Uterus (tissue), 4 donors: Measurements from ENCODE around the gene HHIPL1. TPM values are rescaled to one million over a fixed set of nuclear protein-coding genes. Genes with fewer than 3 reads are reported as not detected.
A peak's percentile ranks its signal among the peaks of the same experiment; 100 is the strongest.

Experiments
- DNase-seq, 2 donors: peaks; one replicate each; pipeline ENCODE4 v3.0.0-alpha.2; 2019 to 2020
- H3K27ac ChIP-seq, 2 donors: fragments of 200-600 bp; sonication (generic); 1 replicate in 1 of 2; 2 replicates in 1 of 2; pipeline ENCODE4 v1.5.1; 2016 to 2018
- H3K27me3 ChIP-seq, 2 donors: fragments of 200-600 bp; sonication (generic); one replicate each; pipeline ENCODE4 v1.5.1; 2018 to 2019; ENCODE audit warnings: control low read depth in 1 of 2
- H3K36me3 ChIP-seq, 2 donors: fragments of 200-600 bp; sonication (generic); one replicate each; pipeline ENCODE4 v1.5.1; 2019; ENCODE audit warnings: control low read depth in 1 of 2
- H3K4me1 ChIP-seq, 2 donors: fragments of 200-600 bp; sonication (generic); one replicate each; pipeline ENCODE4 v1.5.1; 2018 to 2019; ENCODE audit warnings: control low read depth in 1 of 2
- H3K4me3 ChIP-seq, 2 donors: fragments of 200-600 bp; sonication (generic); 1 replicate in 1 of 2; 2 replicates in 1 of 2; pipeline ENCODE4 v1.5.1; 2018 to 2019; ENCODE audit warnings: mild to moderate bottlenecking in 1 of 2
- H3K9me3 ChIP-seq, 2 donors: fragments of 200-600 bp; sonication (generic); one replicate each; pipeline ENCODE4 v1.5.1; 2019; ENCODE audit warnings: control low read depth in 1 of 2
- CTCF ChIP-seq, 4 experiments: fragments of 200-600 bp in 2 of 4; fragments of 450-650 bp in 2 of 4; sonication (generic) in 2 of 4; IDR thresholded peaks; one replicate each; pipeline ENCODE4 v1.5.1; 2016 to 2019; ENCODE audit warnings: antibody characterized with exemption in 4 of 4, mild to moderate bottlenecking in 2 of 4, moderate library complexity in 1 of 4
- POLR2A ChIP-seq, 2 donors: fragments of 450-650 bp; IDR thresholded peaks; one replicate each; pipeline ENCODE4 v1.6.1; 2016; ENCODE audit warnings: antibody characterized with exemption in 2 of 2, mild to moderate bottlenecking in 1 of 2, moderate library complexity in 1 of 2
- intact Hi-C: fragments of 100-400 bp; cut with DNase I; formaldehyde crosslinking; loops from one replicate; pipeline ENCODE4 v1.15.1; 2023; ENCODE audit warnings: low total_unique reads
- total RNA-seq, 4 donors: library from RNA; depleted of rRNA in 3 of 4; stranded (reverse); fragments of >200 nt in 3 of 4; gene quantifications; one replicate each; pipeline versions ENCODE4 v1.1.0 to v1.2.4, GENCODE V29; 2014 to 2023
- donor health status: DM: yes; HTN: yes; CAD: no.

Gene HHIPL1
- total RNA-seq, 4 donors from 2014 or later = under 0.01 to 8.2 (median 3.0) TPM

- TF ChIP-seq CTCF (IDR thresholded peaks at IDR 0.05) (peak; percentile 96 to 98 (median 98)), POLR2A (IDR thresholded peaks at IDR 0.05) (peak in 1 of 2 donors; percentile 26)
- DNase-seq = peak; percentile 74 to 78
These were observed 15.9 kb upstream of the HHIPL1 start for GRCh38 chr14:99628887-99629618.

DNA sequence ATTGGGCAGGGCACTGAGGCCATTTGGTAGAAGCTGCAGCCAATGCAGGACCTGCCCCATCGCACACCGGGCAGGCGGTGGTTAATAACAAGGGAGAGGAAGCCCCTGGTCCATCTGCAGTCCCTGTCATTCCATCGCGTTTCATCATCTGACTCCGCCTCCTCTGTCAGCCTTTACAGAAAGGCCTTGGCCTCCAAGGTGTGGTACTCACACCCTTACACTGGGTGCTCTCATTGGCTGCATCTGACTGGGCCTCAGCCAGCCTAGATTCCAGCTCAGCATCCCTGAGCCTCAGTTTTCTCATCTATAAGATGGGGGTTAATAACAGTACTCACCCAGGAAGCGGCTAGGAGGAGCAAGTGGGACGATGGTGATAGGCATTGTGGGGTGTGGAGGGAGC, 14.7 kb upstream of the HHIPL1 start:
- Histone ChIP-seq H3K27me3 (no peaks in the 10 kb centered on the region), H3K27ac (no peak overlapping the region), H3K9me3 (no peaks in the 10 kb centered on the region), H3K4me3 (no peak overlapping the region), H3K4me1 (no peaks in the 10 kb centered on the region), H3K36me3 (no peaks in the 10 kb centered on the region)
- no peak for DNase-seq
- TF ChIP-seq POLR2A (IDR thresholded peaks at IDR 0.05) = no peak
- TF ChIP-seq CTCF (IDR thresholded peaks at IDR 0.05) = no peak
- intact Hi-C loops = no loop called here

More at GRCh38 chr14:99628887-99629618, 15.9 kb upstream of the HHIPL1 start:
- Histone ChIP-seq H3K36me3 (no peaks in the 10 kb centered on the region), H3K9me3 (no peaks in the 10 kb centered on the region), H3K4me3 (no peak overlapping the region), H3K4me1 (no peaks in the 10 kb centered on the region), H3K27ac (no peak overlapping the region), H3K27me3 (no peaks in the 10 kb centered on the region)
- intact Hi-C loops = loop anchor here (2.0 kb wide), 1 partner anchor 110 kb away; no protein-coding TSS in a partner anchor

DNA sequence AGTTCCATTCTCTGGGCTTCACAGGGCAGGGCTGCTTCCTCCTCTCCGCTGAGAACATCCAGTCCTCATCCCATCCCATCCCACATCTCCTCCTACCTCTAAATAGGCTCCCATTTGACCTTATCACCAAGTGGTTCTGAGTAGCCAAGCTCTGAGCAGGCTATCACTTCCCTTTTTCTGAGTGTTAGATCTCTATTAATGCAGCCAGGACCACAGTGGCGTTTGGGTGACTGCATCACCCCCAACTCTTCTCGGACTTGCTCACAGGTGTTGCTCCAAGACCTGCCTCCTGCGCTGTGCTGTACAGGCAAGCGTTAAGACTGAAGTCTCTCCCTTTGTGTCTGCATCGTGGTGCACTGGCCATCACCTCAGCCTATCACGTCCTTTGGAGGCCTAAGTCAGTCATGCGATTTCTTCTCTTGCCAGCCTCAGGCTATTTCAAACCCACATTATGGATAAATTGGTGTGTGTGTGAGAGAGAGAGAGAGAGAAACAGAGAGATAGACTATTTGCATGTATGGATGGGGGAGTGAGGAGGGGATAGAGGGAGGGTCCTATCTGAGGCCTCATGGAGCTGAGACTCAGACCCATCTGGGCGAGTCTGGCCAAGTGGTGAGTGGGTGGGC, 12.4 kb upstream of the HHIPL1 start:
- H3K4me3 ChIP-seq = no peak overlapping the region
- no peaks in the 10 kb centered on the region for H3K4me1 ChIP-seq
- DNase-seq = no peak
- no peaks in the 10 kb centered on the region for H3K27me3 ChIP-seq
- TF ChIP-seq POLR2A (IDR thresholded peaks at IDR 0.05) = no peak
- TF ChIP-seq CTCF (IDR thresholded peaks at IDR 0.05) = no peak
- no peak overlapping the region for H3K27ac ChIP-seq
- no peaks in the 10 kb centered on the region for H3K9me3 ChIP-seq
- no peaks in the 10 kb centered on the region for H3K36me3 ChIP-seq
- intact Hi-C loops = no loop called here

GRCh38 chr14:99633141-99633540, 11.8 kb upstream of the HHIPL1 start:
- TF ChIP-seq CTCF (IDR thresholded peaks at IDR 0.05) = no peak
- TF ChIP-seq POLR2A (IDR thresholded peaks at IDR 0.05) = no peak

DNA sequence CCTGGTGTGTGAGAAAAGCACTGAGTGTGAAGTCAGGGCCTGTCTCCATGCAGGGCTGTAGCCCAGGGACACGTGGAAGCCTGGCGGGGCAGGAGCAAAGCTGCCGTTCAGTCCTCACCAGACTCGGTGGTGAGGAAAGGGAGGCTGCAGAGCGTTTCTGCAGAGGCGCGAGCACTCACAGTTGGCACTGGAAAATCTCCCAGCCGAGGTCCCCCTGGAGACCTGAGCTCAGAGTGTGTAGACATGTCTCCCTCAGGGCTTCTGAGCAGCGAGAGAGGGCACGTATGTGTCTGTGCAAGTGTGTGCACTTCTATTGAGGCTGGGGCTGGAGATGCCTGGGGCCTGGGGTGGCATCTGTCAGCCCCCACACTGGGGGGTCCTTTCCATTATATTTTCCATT, 11.0 kb upstream of the HHIPL1 start:
- TF ChIP-seq POLR2A (IDR thresholded peaks at IDR 0.05) (no peak), CTCF (IDR thresholded peaks at IDR 0.05) (no peak)
- no peak for DNase-seq
- intact Hi-C loops = no loop called here
- Histone ChIP-seq H3K36me3 (no peaks in the 10 kb centered on the region), H3K9me3 (no peaks in the 10 kb centered on the region), H3K27ac (no peak overlapping the region), H3K4me3 (no peak overlapping the region), H3K27me3 (no peaks in the 10 kb centered on the region), H3K4me1 (no peaks in the 10 kb centered on the region)

More at GRCh38 chr14:99633141-99633540, 11.8 kb upstream of the HHIPL1 start:
- H3K27me3 ChIP-seq = no peaks in the 10 kb centered on the region
- H3K27ac ChIP-seq = no peak overlapping the region
- no peaks in the 10 kb centered on the region for H3K9me3 ChIP-seq
- no peaks in the 10 kb centered on the region for H3K4me1 ChIP-seq
- no peak for DNase-seq
- H3K4me3 ChIP-seq = no peak overlapping the region
- intact Hi-C loops = no loop called here
- no peaks in the 10 kb centered on the region for H3K36me3 ChIP-seq
